ENCODE data around the gene STK11IP.

STK11IP gene

GRCh38 chr2:219565130-219566080, 32.3 kb upstream of the STK11IP start:
- no peak for DNase-seq

- no peak for DNase-seq
These were observed 31.0 kb upstream of the STK11IP start for GRCh38 chr2:219566640-219567039.

DNA sequence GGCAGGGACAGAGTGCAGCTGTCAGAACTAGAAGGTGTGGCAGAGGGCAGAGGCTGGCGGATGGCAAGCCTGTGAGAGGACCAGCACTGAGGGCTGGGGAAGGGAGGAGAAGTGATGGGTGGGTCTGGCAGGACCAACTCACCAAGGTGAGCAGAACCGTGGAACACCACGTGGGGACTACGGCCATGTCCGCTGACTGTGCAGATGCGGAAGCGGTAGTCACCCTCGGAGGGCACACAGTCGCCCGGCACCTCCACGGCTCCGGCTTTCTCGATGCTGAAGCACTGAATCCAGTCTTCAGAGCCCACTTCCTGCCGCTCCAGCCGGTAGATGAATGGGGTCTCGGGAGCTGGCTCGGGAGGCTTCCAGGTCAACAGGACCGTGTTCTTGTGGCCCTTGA, 30.5 kb upstream of the STK11IP start:
- no peak for DNase-seq

DNA sequence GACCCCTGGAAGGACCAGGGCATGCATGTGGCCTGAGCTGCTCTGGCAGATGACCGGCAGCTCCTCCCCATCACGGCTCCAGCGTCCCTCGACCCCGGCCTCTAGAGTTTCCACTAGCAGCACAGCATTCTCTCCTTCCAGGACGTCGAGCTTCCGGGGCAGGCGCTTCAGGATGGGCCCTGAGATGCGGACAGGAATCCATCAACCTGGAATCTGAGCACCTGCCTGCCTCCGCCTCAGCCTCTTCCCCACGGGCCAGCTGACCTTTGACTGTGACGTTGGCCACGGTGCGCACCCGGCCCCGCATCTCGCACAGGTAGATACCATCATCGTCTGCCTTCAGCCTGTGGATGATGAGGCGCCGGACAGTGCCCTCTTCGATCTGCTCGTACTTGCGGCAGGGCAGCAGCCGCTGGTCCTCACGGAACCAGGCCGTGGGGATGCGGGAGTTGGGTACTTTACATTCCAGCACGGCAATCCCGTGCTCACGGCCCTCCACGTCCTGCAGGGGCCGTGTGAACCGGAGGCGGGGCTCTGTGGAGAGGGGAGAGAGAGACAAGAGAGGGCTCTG, 29.8 kb upstream of the STK11IP start:
- DNase-seq = no peak

- no peak for DNase-seq
These were observed 28.6 kb upstream of the STK11IP start for GRCh38 chr2:219569041-219569440.

- no peak for DNase-seq
These were observed 28.0 kb upstream of the STK11IP start for GRCh38 chr2:219569635-219570034.

- DNase-seq = no peak
These were observed 27.3 kb upstream of the STK11IP start for GRCh38 chr2:219570194-219570923.

GRCh38 chr2:219570924-219571310, 26.7 kb upstream of the STK11IP start:
- no peak for DNase-seq

DNA sequence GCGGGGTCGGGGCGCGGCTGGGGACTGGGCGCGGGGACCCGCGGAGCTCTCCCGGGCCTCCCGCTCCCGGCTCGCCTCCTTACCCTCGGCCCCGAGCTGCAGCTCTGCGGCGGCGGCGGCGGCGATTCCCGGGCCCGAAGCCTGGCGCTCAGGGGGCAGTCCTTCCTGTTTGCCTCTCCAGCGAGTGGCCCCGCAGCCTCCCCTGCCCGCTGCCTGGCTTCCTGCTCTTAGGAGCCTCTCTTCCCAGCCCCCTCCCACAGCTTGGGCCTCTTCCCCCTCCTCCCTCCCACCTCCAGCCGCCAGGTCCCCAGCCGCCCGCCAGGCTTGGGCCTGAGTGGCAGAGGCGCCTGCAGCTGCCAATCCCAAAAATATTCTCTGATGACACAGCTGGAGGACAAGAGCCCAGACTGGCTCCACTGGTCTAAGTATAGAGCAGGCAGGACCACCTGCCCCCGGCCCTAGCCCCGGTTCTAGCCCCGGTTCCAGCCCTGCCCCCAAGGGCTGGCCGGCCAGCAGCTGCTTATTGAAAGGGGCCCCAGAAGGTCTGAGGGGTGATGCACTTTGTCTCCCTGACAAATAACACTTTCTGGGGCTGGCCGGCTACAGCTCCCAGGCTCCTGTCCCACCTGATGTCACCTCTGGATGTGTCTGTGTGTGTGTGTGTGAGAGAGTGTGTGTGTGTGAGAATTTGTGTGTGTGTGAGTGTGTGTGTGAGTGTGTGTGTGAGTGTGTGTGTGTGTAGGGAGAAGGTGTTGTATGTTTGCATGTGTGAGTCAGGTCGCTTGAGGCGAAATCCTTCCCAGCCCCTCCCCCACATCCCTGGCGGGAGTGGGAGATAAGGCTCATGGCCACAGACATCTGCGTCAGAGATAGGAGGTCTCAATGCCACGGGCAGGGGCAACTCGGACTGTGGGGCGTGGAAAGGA, 26.1 kb upstream of the STK11IP start, which contains the start of gene OBSL1:
Gene OBSL1 (minus strand): TSS at position 229 of the 926 bp plus-strand sequence. CDS start 307 bp downstream, outside the sequence.
- DNase-seq = no peak

DNA sequence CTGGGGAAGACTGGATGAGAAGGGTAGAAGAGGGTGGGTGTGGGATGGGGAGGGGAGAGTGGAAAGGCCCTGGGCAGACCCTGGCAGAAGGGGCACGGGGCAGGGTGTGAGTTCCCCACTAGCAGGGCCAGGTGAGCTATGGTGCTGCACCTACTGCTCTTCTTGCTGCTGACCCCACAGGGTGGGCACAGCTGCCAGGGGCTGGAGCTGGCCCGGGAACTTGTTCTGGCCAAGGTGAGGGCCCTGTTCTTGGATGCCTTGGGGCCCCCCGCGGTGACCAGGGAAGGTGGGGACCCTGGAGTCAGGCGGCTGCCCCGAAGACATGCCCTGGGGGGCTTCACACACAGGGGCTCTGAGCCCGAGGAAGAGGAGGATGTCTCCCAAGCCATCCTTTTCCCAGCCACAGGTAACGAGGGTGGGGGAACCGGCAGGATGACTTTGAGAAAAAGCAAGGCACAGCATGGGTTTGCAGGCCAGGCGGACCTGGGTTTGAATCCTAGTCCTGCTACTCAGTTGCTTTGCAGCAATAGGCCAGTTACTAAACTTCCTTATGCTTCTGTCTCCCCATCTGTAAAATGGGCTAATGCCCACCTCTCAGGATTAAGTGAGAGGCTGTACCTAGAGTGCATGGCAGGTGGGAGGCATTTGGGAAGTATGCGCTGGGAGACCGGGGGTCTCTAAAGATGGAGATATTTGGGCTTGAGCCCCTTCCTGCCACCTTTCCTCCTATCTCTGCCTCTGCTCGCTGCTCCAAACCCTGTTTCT, 25.2 kb upstream of the STK11IP start, which contains the start of gene INHA:
Gene INHA (plus strand): TSS at position 74 of the 765 bp plus-strand sequence. CDS start 65 bp downstream, at position 139.
- no peak for DNase-seq

DNA sequence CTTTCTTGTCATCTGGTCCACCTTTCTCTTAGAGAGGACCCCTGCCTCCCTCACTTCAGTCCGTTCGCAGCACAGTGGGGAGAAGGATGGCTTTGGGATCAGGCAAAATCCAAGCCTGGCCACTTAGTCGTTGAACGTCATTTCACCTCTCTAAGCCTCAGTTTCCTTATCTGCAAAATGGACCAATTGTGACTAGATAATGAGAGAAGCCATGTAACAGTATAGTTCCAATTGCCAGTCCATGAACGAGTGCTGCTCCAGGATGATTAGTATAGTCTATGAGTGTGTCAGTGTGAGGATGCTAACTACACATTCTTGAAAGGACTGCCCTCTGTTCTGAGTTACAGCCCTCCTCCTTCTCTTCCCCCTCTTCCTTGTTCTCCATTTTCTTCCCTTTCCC, 24.5 kb upstream of the STK11IP start:
- DNase-seq = no peak

- no peak for DNase-seq
These were observed 23.0 kb upstream of the STK11IP start for GRCh38 chr2:219574484-219575311.

DNA sequence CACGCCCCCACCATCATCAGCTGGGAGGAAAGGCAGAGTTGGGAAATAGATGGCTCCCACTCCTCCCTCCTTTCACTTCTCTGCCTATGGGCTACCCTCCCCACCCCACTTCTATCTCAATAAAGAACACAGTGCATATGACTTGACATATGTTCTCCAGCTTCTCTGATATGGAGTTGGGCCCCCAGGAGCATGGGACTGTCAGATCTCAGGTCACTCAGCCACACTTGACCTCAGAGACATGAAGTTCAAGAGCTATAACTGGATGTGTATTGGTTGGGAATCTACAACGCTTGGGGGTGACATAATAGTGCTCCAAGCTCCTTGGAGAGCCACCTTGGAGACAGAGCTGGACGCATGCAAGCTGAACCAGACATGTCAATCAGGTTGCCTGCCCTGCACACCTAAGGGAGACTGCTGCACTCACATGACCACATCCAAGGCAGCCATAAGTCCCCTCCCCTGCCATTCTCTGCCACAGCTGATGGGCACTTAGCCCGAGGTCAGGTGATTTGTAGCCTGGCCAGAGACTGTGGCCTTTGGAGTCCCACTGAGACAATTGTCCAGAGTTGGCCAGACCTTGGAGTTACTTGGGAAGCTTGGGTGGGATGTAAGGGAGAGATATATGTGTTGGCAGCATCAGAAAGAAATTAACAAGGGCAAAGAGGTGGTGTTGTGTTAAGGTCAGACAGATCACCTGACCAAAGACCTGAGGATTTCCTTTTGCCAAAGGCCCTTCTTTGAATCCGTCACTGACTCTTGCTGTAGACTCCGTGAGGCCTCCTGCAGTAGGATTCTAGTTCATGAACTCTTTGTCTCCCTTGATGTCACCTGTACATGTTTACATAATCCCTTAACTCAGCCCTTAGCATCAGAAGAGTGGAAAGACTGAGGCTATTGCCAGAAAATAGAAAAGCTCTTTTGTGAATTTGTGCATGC, 21.8 kb upstream of the STK11IP start:
- no peak for DNase-seq

- DNase-seq = no peak
These were observed 20.9 kb upstream of the STK11IP start for GRCh38 chr2:219576505-219577388.

DNA sequence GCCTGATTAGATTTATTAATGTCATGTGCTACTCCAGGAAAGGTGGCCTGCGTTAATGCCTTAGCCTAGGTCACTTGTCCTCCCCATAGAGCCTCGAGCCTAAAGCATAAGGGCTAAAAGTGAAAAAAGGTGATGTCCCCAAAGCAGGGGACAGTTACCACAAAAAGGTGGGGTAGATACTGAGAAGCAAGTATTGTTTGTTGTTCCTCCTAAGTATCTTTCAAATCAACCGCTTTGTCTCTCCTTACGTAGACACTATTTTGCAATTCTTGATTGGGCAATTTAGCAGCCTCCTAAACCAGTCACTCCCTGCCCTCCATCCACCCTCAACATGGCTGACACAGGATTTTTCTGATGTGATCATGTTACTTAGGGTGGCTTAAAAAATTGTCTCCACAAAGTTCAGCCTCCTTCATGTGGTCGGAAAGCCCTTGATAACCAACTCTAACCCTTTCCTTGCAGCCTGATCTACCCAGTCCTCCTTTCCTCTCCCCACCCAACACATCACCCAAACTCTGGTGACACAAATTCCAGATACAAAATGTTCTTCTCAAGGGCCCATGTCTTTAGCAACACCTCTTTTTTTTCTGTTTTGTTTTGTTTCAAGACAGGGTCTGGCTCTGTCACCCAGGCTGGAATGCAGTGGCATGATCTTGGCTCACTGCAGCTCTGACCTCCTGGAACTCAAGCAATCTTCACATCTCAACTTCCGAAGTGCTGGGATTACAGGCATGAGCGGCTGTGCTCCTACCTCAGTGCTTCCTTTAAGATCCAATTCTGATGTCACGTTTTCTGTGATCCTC, 18.6 kb upstream of the STK11IP start:
- DNase-seq = no peak

GRCh38 chr2:219581346-219581745, 16.3 kb upstream of the STK11IP start:
- no peak for DNase-seq

GRCh38 chr2:219591091-219591490, 6.6 kb upstream of the STK11IP start:
- DNase-seq = no peak

Data from activated gamma-delta T cell treated with Interleukin-2 at 50 U/mL for 16 hours (primary cell).